Heart left ventricle (tissue), 13 donors: ENCODE results near the gene ARHGAP10.

Experiments
- POLR2A ChIP-seq, 2 donors: fragments of 450-650 bp; IDR thresholded peaks; one replicate each; pipeline ENCODE4 v1.6.1; 2017; ENCODE audit warnings: antibody characterized with exemption in 2 of 2, mild to moderate bottlenecking in 2 of 2, moderate library complexity in 2 of 2
- TF ChIP-seq, protein P1 (sequence below), 12 donors: fragments of 200-600 bp; sonication (generic) in 4 of 12; IDR thresholded peaks; one replicate each; pipeline versions ENCODE4 v1.5.0 to v1.8.0; 2018 to 2022; ENCODE audit warnings: antibody characterized with exemption in 12 of 12, mild to moderate bottlenecking in 5 of 12
- donor health status: ischemic (EF 13 %, LVEDD 7.1; RV severe dilation, severe dysfunction).
- donor health status: DM: no; HTN: yes; CAD: no.
- donor health status: DM: no; HTN: no; CAD: no.
- donor health status: ischemic (EF 25% LVEDD 6.9; RV normal size, moderate dysfunction).
- donor health status: ischemic (EF 25% LVEDD 5.7; RV mildly dilated, moderate dysfunction).
- donor health status: ischemic (EF 35%, LVEDD 5.7; RV mildly dilated, moderate dysfunction).
- donor health status: nonischemic (EF 11% LVEDD 7.7; RV severe dilation, severe dysfunction).
- donor health status: DM: yes; HTN: yes; CAD: no.
- donor health status: PGD.
- donor health status: ischemic (EF 29% LVEDD 5.4; RV normal size, mild dysfunction).
- donor health status: nonischemic (EF 23%, LVEDD 6.1; RV moderate dilation, normal function).

DNA sequence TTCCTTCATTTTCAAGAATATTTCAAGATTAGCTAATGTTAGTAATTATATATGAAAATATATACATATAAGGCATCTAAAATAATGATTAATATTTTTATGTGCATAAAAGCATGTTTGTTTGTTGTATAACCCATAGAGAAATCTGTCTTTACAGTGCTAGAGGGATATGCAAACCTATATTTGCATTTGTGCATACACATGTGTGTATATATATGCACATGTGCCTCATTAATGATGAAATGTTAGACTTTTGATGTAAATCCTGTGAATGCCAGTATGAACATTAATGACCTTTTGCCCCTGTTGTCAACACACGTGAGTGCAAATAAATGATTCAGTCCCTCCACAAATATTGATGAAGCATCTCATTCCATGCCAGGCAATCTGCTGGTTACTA, 197.9 kb downstream of the ARHGAP10 start:
- TF ChIP-seq, protein P1, sequence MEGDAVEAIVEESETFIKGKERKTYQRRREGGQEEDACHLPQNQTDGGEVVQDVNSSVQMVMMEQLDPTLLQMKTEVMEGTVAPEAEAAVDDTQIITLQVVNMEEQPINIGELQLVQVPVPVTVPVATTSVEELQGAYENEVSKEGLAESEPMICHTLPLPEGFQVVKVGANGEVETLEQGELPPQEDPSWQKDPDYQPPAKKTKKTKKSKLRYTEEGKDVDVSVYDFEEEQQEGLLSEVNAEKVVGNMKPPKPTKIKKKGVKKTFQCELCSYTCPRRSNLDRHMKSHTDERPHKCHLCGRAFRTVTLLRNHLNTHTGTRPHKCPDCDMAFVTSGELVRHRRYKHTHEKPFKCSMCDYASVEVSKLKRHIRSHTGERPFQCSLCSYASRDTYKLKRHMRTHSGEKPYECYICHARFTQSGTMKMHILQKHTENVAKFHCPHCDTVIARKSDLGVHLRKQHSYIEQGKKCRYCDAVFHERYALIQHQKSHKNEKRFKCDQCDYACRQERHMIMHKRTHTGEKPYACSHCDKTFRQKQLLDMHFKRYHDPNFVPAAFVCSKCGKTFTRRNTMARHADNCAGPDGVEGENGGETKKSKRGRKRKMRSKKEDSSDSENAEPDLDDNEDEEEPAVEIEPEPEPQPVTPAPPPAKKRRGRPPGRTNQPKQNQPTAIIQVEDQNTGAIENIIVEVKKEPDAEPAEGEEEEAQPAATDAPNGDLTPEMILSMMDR (IDR thresholded peaks at IDR 0.05): no peak
- TF ChIP-seq POLR2A (IDR thresholded peaks at IDR 0.05): no peak
